ENCODE data around the gene ETHE1.

The ETHE1 gene

GRCh38 chr19:43563816-43564457 lies 36.9 kb upstream of the ETHE1 start:
- no peak for DNase-seq (ENCODE audit: low read depth, low spot score)
- no peak overlapping the region for H3K27ac ChIP-seq (ENCODE audit: low read length)
- H3K4me1 ChIP-seq (ENCODE audit: control insufficient read depth, insufficient read depth, low read length), result no peaks in the 10 kb centered on the region
- no peak overlapping the region for H3K4me3 ChIP-seq (ENCODE audit: low read length)
- H3K27me3 ChIP-seq (ENCODE audit: control insufficient read depth, insufficient read depth, low read length), result no peaks in the 10 kb centered on the region
- WGBS (ENCODE audit: insufficient coverage, insufficient read length), result no CpG with 5 or more reads among the region's 10 CpGs
- peaks cover 4% of the 10 kb centered on the region; the same call in 1 of the 2 replicates for H3K36me3 ChIP-seq (ENCODE audit: control insufficient read depth, insufficient read depth, low read length)
- no peaks in the 10 kb centered on the region for H3K9me3 ChIP-seq (ENCODE audit: control insufficient read depth, insufficient read depth, low read length)

- H3K4me3 ChIP-seq (ENCODE audit: low read length), result no peak overlapping the region
- no peaks in the 10 kb centered on the region for H3K27me3 ChIP-seq (ENCODE audit: control insufficient read depth, insufficient read depth, low read length)
- H3K36me3 ChIP-seq (ENCODE audit: control insufficient read depth, insufficient read depth, low read length), result peaks cover 4% of the 10 kb centered on the region; the same call in 1 of the 2 replicates
- no peak overlapping the region for H3K27ac ChIP-seq (ENCODE audit: low read length)
- no peaks in the 10 kb centered on the region for H3K9me3 ChIP-seq (ENCODE audit: control insufficient read depth, insufficient read depth, low read length)
- WGBS (ENCODE audit: insufficient coverage, insufficient read length), result no CpG with 5 or more reads among the region's 14 CpGs
- no peaks in the 10 kb centered on the region for H3K4me1 ChIP-seq (ENCODE audit: control insufficient read depth, insufficient read depth, low read length)
- no peak for DNase-seq (ENCODE audit: low read depth, low spot score)
These were observed 35.8 kb upstream of the ETHE1 start for GRCh38 chr19:43562698-43563241.

DNA sequence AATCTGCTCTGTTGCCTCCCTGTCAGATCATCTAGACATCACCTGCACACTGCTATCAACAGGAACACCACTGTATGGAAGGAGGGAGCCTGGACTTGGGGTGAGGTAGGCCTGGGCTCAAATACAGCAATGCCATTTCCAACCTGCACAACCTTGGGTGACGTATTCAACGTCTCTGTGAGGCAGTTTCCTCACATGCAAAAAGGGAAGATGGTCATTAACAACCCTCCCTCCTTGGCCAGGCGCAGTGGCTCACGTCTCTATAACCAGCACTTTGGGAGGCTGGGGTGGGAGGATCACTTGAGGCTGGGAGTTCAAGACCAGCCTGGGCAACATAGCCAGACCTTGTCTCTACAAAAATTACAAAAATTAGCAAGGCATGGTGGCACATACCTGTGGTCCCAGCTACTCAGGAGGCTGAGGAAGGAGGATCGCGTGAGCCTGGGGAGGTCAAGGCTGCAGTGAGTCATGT lies 35.3 kb upstream of the ETHE1 start:
- Histone ChIP-seq H3K27me3 (ENCODE audit: control insufficient read depth, insufficient read depth, low read length) (no peaks in the 10 kb centered on the region), H3K9me3 (ENCODE audit: control insufficient read depth, insufficient read depth, low read length) (no peaks in the 10 kb centered on the region), H3K4me1 (ENCODE audit: control insufficient read depth, insufficient read depth, low read length) (no peaks in the 10 kb centered on the region), H3K36me3 (ENCODE audit: control insufficient read depth, insufficient read depth, low read length) (peaks cover 4% of the 10 kb centered on the region; the same call in 1 of the 2 replicates), H3K4me3 (ENCODE audit: low read length) (no peak overlapping the region), H3K27ac (ENCODE audit: low read length) (no peak overlapping the region)
- no CpG with 5 or more reads among the region's 6 CpGs for WGBS (ENCODE audit: insufficient coverage, insufficient read length)
- DNase-seq (ENCODE audit: low read depth, low spot score), result no peak

DNA sequence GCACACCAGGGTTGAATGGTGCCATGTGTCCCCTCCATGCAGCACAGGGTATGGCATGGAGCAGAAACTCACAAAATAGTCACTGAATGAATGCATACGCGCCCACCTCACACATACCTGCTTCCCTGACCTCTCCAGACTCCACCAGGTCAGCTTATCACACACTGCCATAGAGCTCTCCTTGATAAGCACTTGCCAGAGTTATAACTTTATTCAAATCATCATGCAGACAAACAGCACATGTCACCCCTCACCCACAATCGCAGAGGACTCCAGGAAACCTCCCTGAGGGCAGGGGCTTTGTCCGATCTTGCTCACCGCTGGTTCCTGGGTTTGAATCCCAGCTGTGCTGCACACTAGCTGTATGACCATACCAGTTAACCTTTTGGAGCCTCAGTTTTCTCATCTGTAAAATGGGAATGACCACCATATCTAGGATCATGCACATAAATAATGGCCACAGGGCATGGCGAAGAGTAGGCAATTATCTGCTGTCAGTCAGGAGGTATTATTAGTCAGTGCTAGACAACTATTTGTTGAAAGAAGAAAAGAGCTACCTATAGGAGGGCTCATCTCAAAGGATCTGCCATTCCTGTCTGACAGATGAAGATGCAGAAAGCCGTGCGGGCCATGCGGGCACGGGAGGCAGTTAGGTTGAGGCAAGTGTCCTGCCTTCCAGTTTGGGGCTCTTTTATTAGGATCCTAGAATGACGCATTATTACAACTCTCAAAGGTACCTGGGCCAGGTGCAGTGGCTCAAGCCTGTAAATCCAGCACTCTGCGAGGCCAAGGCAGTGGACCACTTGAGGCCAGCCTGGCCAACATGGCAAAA lies 34.4 kb upstream of the ETHE1 start:
- WGBS (ENCODE audit: insufficient coverage, insufficient read length), result no CpG with 5 or more reads among the region's 12 CpGs

GRCh38 chr19:43560687-43561086 lies 33.7 kb upstream of the ETHE1 start:
- Histone ChIP-seq H3K27me3 (ENCODE audit: control insufficient read depth, insufficient read depth, low read length) (no peaks in the 10 kb centered on the region), H3K9me3 (ENCODE audit: control insufficient read depth, insufficient read depth, low read length) (no peaks in the 10 kb centered on the region), H3K36me3 (ENCODE audit: control insufficient read depth, insufficient read depth, low read length) (peaks cover 4% of the 10 kb centered on the region; the same call in 1 of the 2 replicates), H3K4me1 (ENCODE audit: control insufficient read depth, insufficient read depth, low read length) (no peaks in the 10 kb centered on the region), H3K4me3 (ENCODE audit: low read length) (no peak overlapping the region), H3K27ac (ENCODE audit: low read length) (no peak overlapping the region)
- no CpG with 5 or more reads among the region's 6 CpGs for WGBS (ENCODE audit: insufficient coverage, insufficient read length)
- DNase-seq (ENCODE audit: low read depth, low spot score), result no peak

More for the DNA sequence above, 34.4 kb upstream of the ETHE1 start:
- no peaks in the 10 kb centered on the region for H3K4me1 ChIP-seq (ENCODE audit: control insufficient read depth, insufficient read depth, low read length)
- peaks cover 4% of the 10 kb centered on the region; the same call in 1 of the 2 replicates for H3K36me3 ChIP-seq (ENCODE audit: control insufficient read depth, insufficient read depth, low read length)
- no peaks in the 10 kb centered on the region for H3K9me3 ChIP-seq (ENCODE audit: control insufficient read depth, insufficient read depth, low read length)
- no peak for DNase-seq (ENCODE audit: low read depth, low spot score)
- no peaks in the 10 kb centered on the region for H3K27me3 ChIP-seq (ENCODE audit: control insufficient read depth, insufficient read depth, low read length)
- no peak overlapping the region for H3K4me3 ChIP-seq (ENCODE audit: low read length)
- no peak overlapping the region for H3K27ac ChIP-seq (ENCODE audit: low read length)

DNA sequence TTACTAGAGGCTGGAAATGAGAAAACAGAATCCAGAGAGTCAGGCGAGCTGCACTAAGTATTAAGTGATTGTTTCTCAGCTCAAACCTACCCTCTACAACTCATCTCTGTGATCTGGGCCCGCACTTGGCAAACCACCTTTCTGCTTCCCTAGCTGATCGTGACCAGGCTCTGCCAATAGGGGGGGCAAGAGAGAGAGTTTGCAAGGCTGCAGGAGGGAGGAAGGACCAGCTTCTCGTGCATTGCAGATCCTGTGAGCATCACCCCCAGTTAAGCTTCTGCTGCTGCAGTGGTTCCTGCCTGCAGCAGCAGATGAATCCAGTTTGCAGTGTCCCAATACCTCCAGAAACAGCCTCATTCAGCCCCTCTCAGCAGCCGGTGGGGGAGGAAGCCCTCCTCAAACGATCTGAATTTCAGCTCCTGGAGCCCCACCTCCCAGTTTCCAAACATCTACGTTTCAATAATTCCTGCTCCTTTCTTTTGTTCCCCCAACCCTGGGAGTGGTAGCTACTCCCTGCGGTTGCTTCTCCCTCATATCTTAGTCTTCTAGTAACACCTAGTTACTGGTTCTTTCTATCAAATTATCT lies 28.3 kb upstream of the ETHE1 start:
- no peaks in the 10 kb centered on the region for H3K27me3 ChIP-seq (ENCODE audit: control insufficient read depth, insufficient read depth, low read length)
- no CpG with 5 or more reads among the region's 8 CpGs for WGBS (ENCODE audit: insufficient coverage, insufficient read length)
- no peaks in the 10 kb centered on the region for H3K4me1 ChIP-seq (ENCODE audit: control insufficient read depth, insufficient read depth, low read length)
- no peaks in the 10 kb centered on the region for H3K9me3 ChIP-seq (ENCODE audit: control insufficient read depth, insufficient read depth, low read length)
- DNase-seq (ENCODE audit: low read depth, low spot score), result peak; percentile 71
- no peak overlapping the region for H3K27ac ChIP-seq (ENCODE audit: low read length)
- H3K4me3 ChIP-seq (ENCODE audit: low read length), result no peak overlapping the region
- peaks cover 10% of the 10 kb centered on the region; the same call in 1 of the 2 replicates for H3K36me3 ChIP-seq (ENCODE audit: control insufficient read depth, insufficient read depth, low read length)

- H3K27me3 ChIP-seq (ENCODE audit: control insufficient read depth, insufficient read depth, low read length), result no peaks in the 10 kb centered on the region
- no peak for DNase-seq (ENCODE audit: low read depth, low spot score)
- no peaks in the 10 kb centered on the region for H3K9me3 ChIP-seq (ENCODE audit: control insufficient read depth, insufficient read depth, low read length)
- WGBS (ENCODE audit: insufficient coverage, insufficient read length), result no CpG with 5 or more reads among the region's 15 CpGs
- H3K4me1 ChIP-seq (ENCODE audit: control insufficient read depth, insufficient read depth, low read length), result no peaks in the 10 kb centered on the region
- H3K36me3 ChIP-seq (ENCODE audit: control insufficient read depth, insufficient read depth, low read length), result peaks cover 10% of the 10 kb centered on the region; the same call in 1 of the 2 replicates
- no peak overlapping the region for H3K4me3 ChIP-seq (ENCODE audit: low read length)
- H3K27ac ChIP-seq (ENCODE audit: low read length), result no peak overlapping the region
These were observed 27.4 kb upstream of the ETHE1 start for GRCh38 chr19:43554317-43554895.

DNA sequence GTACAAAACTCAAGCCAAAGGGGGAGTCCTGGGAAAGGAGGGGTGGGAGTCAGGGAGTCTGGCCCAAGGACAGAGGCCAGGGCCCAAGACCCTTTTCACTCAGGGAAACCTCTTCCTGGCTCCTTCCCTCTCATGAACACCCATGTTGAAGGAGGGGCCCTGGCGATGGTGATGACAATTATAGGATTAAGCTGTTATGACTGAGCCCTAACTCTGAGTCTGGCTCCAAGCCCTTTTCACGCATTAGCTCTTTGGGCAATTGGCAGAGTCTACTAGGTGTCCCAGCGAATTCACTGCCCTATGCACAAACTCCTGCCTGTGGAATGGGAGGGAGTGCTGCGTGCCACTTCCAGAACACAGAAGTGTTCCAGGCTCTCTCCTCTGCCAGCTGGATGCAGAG lies 26.7 kb upstream of the ETHE1 start:
- H3K27ac ChIP-seq (ENCODE audit: low read length), result no peak overlapping the region
- H3K4me1 ChIP-seq (ENCODE audit: control insufficient read depth, insufficient read depth, low read length), result no peaks in the 10 kb centered on the region
- H3K9me3 ChIP-seq (ENCODE audit: control insufficient read depth, insufficient read depth, low read length), result no peaks in the 10 kb centered on the region
- H3K4me3 ChIP-seq (ENCODE audit: low read length), result no peak overlapping the region
- WGBS (ENCODE audit: insufficient coverage, insufficient read length), result no CpG with 5 or more reads among the region's 4 CpGs
- no peaks in the 10 kb centered on the region for H3K27me3 ChIP-seq (ENCODE audit: control insufficient read depth, insufficient read depth, low read length)
- peaks cover 10% of the 10 kb centered on the region; the same call in 1 of the 2 replicates for H3K36me3 ChIP-seq (ENCODE audit: control insufficient read depth, insufficient read depth, low read length)
- DNase-seq (ENCODE audit: low read depth, low spot score), result no peak

DNA sequence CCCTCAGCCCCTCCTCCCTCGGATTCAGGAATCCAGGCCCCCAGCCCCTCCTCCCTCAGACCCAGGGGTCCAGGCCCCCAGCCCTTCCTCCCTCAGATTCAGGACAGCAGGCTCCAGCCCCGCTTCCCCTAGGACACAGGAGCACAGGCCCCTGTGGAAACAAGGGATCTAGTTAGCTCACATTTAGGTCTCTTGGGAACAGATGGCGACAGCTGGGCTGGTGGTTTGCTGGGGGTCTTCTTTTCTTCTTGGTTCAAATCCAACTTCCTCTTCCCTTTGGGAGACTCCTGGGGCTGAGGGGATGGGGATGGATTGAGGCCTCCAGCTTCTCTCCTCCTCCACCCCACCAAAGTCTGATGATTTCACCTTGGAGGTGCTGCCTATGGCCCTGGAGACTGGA lies 25.6 kb upstream of the ETHE1 start:
- Histone ChIP-seq H3K36me3 (ENCODE audit: control insufficient read depth, insufficient read depth, low read length) (peaks cover 10% of the 10 kb centered on the region; the same call in 1 of the 2 replicates), H3K4me3 (ENCODE audit: low read length) (no peak overlapping the region), H3K9me3 (ENCODE audit: control insufficient read depth, insufficient read depth, low read length) (no peaks in the 10 kb centered on the region), H3K27me3 (ENCODE audit: control insufficient read depth, insufficient read depth, low read length) (no peaks in the 10 kb centered on the region), H3K4me1 (ENCODE audit: control insufficient read depth, insufficient read depth, low read length) (no peaks in the 10 kb centered on the region), H3K27ac (ENCODE audit: low read length) (no peak overlapping the region)
- DNase-seq (ENCODE audit: low read depth, low spot score), result no peak
- no CpG with 5 or more reads among the region's 3 CpGs for WGBS (ENCODE audit: insufficient coverage, insufficient read length)

- Histone ChIP-seq H3K36me3 (ENCODE audit: control insufficient read depth, insufficient read depth, low read length) (peaks cover 10% of the 10 kb centered on the region; the same call in 1 of the 2 replicates), H3K27ac (ENCODE audit: low read length) (no peak overlapping the region), H3K27me3 (ENCODE audit: control insufficient read depth, insufficient read depth, low read length) (no peaks in the 10 kb centered on the region), H3K4me1 (ENCODE audit: control insufficient read depth, insufficient read depth, low read length) (no peaks in the 10 kb centered on the region), H3K9me3 (ENCODE audit: control insufficient read depth, insufficient read depth, low read length) (no peaks in the 10 kb centered on the region), H3K4me3 (ENCODE audit: low read length) (no peak overlapping the region)
- WGBS (ENCODE audit: insufficient coverage, insufficient read length), result no CpG with 5 or more reads among the region's 3 CpGs
- DNase-seq (ENCODE audit: low read depth, low spot score), result no peak
These were observed 25.1 kb upstream of the ETHE1 start for GRCh38 chr19:43552198-43552450.

All from iPS DF 6.9 (cell line).